ENCODE results near the gene RBM15B. TPM values are rescaled to one million over a fixed set of nuclear protein-coding genes. Genes with fewer than 3 reads are reported as not detected.

The RBM15B gene
- total and polyA plus RNA-seq, 8 donors, result 6.4 to 19.0 (median 16.6) TPM

GRCh38 chr3:51379746-51380455 is 11.2 kb upstream of the RBM15B start:
- no peaks in the 10 kb centered on the region for H3K36me3 ChIP-seq
- H3K9me3 ChIP-seq, result no peaks in the 10 kb centered on the region
- no peak overlapping the region for H3K27ac ChIP-seq
- WGBS, 2 donors, result 84 to 91% methylated on average over 8 of the region's 8 CpGs
- H3K4me1 ChIP-seq, result peaks cover 0 to 7% (median 0%) of the 10 kb centered on the region in 3 donors
- FAIRE-seq (no peak), DNase-seq (peak in 1 of 6 donors; percentile 35), ATAC-seq (no peak)
- no peak for TF ChIP-seq CTCF (IDR thresholded peaks at IDR 0.05)
- H3K27me3 ChIP-seq, result no peaks in the 10 kb centered on the region
- no peak overlapping the region for H3K4me3 ChIP-seq
- intact Hi-C loops (cut with DNase I), result loop anchor here in 2 of 3 donors (5.0 to 10.0 kb wide), 3 partner anchors 275 to 758 kb away; no protein-coding TSS in a partner anchor

GRCh38 chr3:51380601-51381332 is 10.3 kb upstream of the RBM15B start:
- no peaks in the 10 kb centered on the region for H3K27me3 ChIP-seq
- TF ChIP-seq CTCF (IDR thresholded peaks at IDR 0.05), result no peak
- ATAC-seq (no peak), DNase-seq (peak in 1 of 6 donors; percentile 50), FAIRE-seq (no peak)
- no peaks in the 10 kb centered on the region for H3K9me3 ChIP-seq
- WGBS, 2 donors, result 84 to 90% methylated on average over 14 to 15 of the region's 15 CpGs
- H3K4me3 ChIP-seq, result no peak overlapping the region
- no peak overlapping the region for H3K27ac ChIP-seq
- intact Hi-C loops (cut with DNase I), result no loop called here
- no peaks in the 10 kb centered on the region for H3K36me3 ChIP-seq
- peaks cover 0 to 7% (median 0%) of the 10 kb centered on the region in 3 donors for H3K4me1 ChIP-seq

GRCh38 chr3:51381333-51381705 is 9.8 kb upstream of the RBM15B start:
- 92% methylated on average over 18 of the region's 18 CpGs for WGBS, 2 donors
- Histone ChIP-seq H3K36me3 (no peaks in the 10 kb centered on the region), H3K27ac (no peak overlapping the region), H3K27me3 (no peaks in the 10 kb centered on the region), H3K4me1 (peaks cover 0 to 7% (median 3%) of the 10 kb centered on the region in 3 donors), H3K4me3 (no peak overlapping the region), H3K9me3 (no peaks in the 10 kb centered on the region)
- FAIRE-seq, result no peak
- intact Hi-C loops (cut with DNase I), result no loop called here
- no peak for ATAC-seq
- peak in 1 of 6 donors; percentile 54 for DNase-seq
- TF ChIP-seq CTCF (IDR thresholded peaks at IDR 0.05), result no peak

- Histone ChIP-seq H3K9me3 (no peaks in the 10 kb centered on the region), H3K27me3 (no peaks in the 10 kb centered on the region), H3K27ac (no peak overlapping the region), H3K4me1 (peaks cover 0 to 15% (median 12%) of the 10 kb centered on the region in 3 donors), H3K4me3 (no peak overlapping the region), H3K36me3 (no peaks in the 10 kb centered on the region)
- no peak for FAIRE-seq
- peak in 1 of 6 donors; percentile 39 for DNase-seq
- 94 to 96% methylated on average over 4 of the region's 4 CpGs for WGBS, 2 donors
- ATAC-seq, result no peak
- intact Hi-C loops (cut with DNase I), result no loop called here
- TF ChIP-seq CTCF (IDR thresholded peaks at IDR 0.05), result no peak
Measured at GRCh38 chr3:51382076-51382745, 8.9 kb upstream of the RBM15B start.

All from pancreas (tissue), 10 donors.